H1 (cell line): ENCODE data around the gene CD300LG.

Experiments
- GTF2F1 ChIP-seq: IDR thresholded peaks from 2 replicates; pipeline ENCODE4 v1.6.1; 2012; ENCODE audit warnings: low read depth, low read length, improper control_type of control experiment, borderline replicate concordance
- POLR2A ChIP-seq, 2 experiments: IDR thresholded peaks; 1 replicate in 1 of 2; 2 replicates in 1 of 2; pipeline ENCODE4 v1.6.1; 2011; ENCODE audit warnings: low read depth in 2 of 2, low read length in 2 of 2, mild to moderate bottlenecking in 2 of 2; ENCODE audit errors: control extremely low read depth in 1 of 2
- TF ChIP-seq, protein P1 (sequence below): IDR thresholded peaks from 2 replicates; pipeline ENCODE4 v1.6.1; 2012; ENCODE audit warnings: inconsistent platforms

GRCh38 chr17:43877451-43878155 lies 30.6 kb downstream of the CD300LG start:
- TF ChIP-seq POLR2A (IDR thresholded peaks at IDR 0.05; ENCODE audit: control extremely low read depth in 1 of 2, low read depth in 2 of 2, low read length in 2 of 2) (no peak), GTF2F1 (no peak)
- TF ChIP-seq, protein P1, sequence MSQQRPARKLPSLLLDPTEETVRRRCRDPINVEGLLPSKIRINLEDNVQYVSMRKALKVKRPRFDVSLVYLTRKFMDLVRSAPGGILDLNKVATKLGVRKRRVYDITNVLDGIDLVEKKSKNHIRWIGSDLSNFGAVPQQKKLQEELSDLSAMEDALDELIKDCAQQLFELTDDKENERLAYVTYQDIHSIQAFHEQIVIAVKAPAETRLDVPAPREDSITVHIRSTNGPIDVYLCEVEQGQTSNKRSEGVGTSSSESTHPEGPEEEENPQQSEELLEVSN = no peak
